GM19395 (cell line): Measurements from ENCODE around the gene SNAI3.

Source experiments
- ATAC-seq: cut with Tn5 transposase; IDR thresholded peaks from one replicate; pipeline ENCODE4 v1.9.1; 2021; ENCODE audit warnings: mild to moderate bottlenecking, moderate library complexity; ENCODE audit not compliant: unreplicated experiment

SNAI3 gene

DNA sequence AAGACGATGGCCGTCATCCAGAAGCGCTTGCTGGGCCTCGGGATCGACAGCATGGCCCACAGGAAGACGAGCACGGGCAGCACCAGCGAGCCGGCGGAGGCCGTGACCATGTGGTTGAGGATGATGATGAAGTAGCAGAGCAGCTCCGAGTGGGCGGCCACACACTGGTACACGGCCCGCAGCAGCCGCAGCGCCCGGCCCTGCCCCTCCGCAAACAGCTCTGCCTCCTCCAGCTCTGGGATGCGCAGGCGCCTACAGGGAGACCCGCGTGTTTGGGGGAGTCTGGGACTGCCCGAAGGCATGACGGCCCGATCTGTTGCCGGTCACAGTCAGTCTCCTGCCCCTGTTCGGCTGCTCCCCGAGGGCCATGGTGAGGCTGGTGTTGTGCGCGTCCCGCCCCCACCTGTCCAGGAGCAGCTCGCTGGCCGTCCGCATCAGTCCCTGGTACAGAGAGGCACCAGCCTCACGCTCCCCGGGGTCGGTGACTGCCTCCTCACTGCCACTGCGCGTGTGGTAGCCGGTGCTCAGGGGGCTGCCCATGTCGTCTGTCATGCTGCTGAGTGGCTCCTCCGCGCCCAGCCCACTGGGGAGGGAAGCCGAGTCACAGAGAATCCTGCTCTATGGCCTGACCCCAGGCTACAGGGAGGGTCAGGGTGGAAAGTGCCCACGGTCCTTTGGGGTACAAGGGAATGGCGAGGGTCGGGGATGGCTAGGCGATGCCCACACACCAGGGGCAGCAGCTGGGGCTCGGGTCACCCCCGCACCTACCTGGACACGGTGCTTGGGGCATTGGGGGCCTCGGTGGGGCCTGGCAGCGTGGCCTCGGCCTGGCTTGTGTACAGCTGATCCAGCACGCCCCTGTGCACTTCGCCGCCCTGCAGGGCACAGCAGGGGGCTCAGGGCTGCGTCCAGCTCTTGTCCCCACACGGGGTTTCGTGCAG lies 35.8 kb upstream of the SNAI3 start:
- no peak for ATAC-seq

- no peak for ATAC-seq
These were observed 34.9 kb upstream of the SNAI3 start for GRCh38 chr16:88721236-88721635.

DNA sequence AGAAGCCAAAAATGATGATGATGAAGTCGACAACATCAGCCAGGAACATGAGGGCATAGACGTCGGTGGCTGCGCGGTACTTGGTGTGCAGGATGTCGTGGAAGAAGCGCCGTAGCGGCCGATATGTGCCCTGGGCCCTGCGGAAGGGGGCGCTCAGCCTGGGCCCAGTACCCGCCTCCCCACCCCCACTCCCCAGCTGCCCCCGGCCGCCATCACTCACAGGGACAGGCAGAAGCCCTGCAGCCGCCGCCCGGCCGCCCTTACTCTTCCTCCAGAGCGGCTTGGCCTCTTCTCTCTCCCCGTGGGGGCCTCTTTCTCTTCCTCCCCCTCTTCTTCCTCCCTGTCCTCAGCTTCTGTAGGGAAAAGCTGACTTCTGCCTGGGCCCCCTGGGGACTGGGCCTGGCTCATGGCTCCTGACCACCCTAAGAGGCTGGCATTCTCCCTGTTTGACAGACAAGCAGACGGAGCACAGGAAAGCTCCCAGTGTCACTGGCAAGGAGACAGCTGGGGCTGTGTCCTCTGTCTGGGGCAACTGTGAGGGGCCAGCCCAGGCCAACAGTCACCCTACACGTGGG lies 34.2 kb upstream of the SNAI3 start:
- ATAC-seq, result no peak

DNA sequence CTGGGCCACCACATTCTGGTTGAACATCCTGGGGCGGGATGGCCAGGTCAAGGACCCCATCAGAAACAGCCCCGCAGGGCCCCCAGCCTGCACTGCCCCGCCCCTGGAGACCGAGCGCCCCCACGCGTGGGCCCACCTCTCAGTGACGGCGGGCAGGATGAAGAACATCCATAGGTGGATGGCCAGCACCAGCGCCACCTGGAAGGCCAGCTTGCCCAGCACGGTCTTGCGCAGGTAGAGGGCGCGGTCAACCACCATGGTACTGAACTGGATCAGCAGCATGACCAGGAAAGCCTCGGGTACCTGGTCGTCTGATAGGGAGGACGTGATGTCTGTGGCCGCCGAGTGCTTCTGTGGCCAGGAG lies 33.6 kb upstream of the SNAI3 start:
- ATAC-seq, result no peak

GRCh38 chr16:88719267-88719932 lies 33.1 kb upstream of the SNAI3 start:
- ATAC-seq, result no peak

DNA sequence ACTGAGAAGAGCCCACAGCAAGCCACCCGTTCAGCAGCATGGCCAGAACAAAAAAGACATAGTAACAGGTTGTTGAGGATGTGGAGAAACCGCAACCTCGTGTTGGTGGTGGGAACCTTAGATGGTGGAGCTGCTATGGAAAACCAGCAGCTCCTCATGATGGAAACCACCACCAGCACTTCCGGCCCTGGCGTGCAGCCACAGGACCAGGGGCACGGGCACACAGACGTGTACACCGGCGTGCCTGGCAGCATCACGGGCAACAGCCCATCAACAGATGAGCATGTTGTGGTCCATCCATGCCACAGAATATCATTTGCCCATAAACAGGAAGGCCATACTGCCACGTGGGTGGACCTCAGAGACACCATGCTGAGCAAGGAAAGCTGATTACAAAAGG lies 31.9 kb upstream of the SNAI3 start:
- ATAC-seq, result no peak

DNA sequence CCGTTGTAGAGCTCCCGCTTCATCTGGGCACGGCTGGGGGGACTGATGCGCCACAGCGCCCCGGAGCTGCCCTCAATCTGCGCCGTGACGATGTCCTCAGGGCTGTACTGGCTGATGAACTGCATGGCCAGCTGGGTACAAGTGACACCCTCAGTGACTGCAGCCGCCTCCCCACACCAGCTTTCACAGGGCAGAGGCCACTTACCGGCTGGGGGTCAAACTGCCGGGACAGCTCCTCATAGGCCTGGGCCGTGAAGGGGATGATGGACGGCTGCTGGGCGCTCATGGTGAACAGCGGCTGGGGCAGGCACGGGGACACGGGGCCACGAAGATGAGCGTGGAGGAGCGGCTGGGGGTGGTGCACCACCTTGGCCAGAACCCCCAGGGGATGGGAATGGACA lies 30.3 kb upstream of the SNAI3 start:
- no peak for ATAC-seq

- ATAC-seq, result no peak
These were observed 29.9 kb upstream of the SNAI3 start for GRCh38 chr16:88716201-88716600.

- ATAC-seq, result no peak
These were observed 29.2 kb upstream of the SNAI3 start for GRCh38 chr16:88715312-88716190.

- ATAC-seq, result no peak
These were observed 28.4 kb upstream of the SNAI3 start for GRCh38 chr16:88714420-88715302.

GRCh38 chr16:88713568-88714419 lies 27.5 kb upstream of the SNAI3 start:
- ATAC-seq, result no peak

- no peak for ATAC-seq
These were observed 26.7 kb upstream of the SNAI3 start for GRCh38 chr16:88713054-88713453.

DNA sequence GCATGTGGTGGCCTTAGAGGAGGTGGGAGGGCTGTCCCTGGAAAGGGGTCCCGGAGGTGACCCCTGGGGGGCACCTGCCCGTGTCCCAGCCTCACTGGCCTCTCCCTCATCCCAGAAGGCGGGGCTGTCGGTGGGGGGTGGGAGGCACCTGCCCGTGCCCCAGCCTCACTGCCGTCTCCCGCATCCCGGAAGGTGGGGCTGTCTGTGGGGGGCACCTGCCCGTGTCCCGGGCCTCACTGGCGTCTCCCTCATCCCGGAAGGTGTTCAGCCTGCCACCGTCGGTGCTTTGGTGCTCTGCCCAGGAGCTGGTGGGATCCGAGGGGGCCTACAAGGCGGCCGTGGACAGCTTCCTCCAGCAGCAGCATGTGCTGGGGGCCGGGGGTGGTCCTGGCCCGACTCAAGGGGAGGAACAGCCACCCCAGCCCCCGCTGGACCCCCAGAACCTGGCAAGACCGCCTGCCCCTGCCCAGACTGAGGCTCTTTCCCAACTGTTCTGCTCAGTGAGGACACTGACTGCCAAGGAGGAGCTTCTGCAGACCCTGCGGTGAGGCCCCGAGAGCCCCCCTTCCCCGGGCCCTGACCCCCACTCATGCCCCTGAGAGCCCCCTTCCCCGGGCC lies 26.2 kb upstream of the SNAI3 start:
- no peak for ATAC-seq

DNA sequence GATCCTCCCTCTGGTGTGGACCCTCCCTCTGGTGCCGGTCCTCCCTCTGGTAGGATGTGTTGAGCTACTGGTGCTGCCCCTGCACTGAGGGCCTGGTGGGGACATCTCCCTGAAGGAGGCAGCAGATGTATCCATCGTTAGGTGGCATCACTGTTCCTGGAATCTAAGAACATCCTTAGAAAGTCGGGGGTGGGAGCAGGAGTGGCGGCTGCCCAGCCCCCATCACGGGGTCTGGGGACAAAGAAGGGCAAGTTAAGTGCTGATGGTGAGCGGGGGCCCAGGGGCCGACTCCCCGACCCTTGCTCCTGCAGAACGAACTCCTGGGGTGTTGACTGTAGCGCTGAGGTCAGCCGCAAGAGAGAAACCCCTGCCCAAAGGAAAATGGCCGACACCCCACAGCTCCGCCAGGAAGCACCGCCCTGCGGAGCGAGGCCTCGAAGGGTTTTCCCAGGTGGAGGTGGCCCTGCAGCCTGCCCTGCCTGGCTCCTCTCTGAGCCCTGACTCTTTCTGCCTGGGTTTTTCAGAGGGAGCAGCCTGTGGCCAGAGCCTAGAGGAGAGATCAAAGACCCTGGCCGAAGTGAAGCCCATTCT lies 25.5 kb upstream of the SNAI3 start:
- no peak for ATAC-seq

DNA sequence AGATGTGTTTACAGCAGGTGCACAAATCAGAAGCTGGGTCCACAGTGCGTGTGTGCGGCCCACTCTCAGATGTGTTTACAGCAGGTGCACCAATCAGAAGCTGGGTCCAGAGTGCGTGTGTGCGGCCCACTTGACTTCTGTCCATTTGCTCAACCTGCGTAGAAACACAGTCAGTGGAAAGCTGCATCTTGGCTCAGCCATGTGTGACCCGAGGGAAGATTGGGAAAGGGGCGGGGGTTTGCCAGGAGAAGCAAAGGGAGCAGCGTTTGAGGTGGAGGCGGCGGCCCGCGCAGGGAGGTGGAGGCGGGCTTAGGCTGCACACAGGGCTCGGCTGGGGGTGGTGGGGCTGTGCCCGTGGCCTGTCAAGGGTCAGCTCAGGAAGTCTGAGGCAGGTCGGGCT lies 24.2 kb upstream of the SNAI3 start:
- no peak for ATAC-seq

DNA sequence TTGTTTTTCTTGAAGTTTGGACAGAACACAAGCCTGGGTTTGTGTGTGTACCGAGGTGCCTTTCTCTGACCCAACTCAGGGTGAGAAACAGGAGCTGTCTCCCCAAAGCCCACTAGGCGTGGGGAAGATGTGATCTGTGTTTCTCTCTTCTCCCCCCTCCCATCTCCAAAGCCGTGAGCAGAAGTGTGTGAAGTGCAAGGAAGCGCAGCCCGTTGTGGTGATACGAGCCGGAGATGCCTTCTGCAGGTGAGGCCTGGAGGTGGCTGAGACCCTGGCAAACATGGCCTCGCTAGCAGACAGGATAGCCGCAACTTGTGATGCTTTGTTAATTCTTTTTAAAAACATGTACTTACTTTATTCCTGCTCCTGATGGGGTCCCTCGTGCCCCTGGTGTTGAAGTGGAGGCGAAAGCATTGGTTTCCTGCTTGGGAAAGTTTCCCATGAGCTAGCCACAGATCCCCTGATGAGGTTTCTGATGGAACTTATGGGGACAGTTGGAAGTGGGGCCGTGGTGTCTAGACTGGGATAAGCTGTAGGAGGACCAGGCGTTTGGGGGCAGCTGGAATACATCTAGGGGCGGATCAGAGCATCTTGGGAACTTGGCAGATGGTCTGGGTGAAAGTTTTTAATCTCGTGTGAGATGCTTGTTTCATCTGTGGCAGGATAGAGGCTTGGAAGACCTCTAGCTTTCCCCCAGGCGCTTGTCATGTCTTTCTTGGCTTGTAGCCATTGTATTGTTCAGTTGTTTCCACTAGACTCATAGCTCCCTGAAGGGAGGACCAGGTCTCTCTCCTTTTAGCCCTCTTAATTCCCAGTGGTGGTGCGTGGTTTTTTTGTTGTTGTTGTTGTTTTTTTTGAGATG lies 20.9 kb upstream of the SNAI3 start:
- ATAC-seq, result no peak

GRCh38 chr16:88706229-88706964 lies 20.1 kb upstream of the SNAI3 start, which contains the start of the genes CTU2 and RNF166:
Gene CTU2 (plus strand): TSS chr16:88706503. CDS start chr16:88706531, 28 bp downstream.
Gene RNF166 (minus strand): TSS chr16:88706408. CDS start chr16:88706325, 83 bp downstream.
- ATAC-seq, result peak; percentile 55
